ENCODE data around the gene KIAA1549.

DNA sequence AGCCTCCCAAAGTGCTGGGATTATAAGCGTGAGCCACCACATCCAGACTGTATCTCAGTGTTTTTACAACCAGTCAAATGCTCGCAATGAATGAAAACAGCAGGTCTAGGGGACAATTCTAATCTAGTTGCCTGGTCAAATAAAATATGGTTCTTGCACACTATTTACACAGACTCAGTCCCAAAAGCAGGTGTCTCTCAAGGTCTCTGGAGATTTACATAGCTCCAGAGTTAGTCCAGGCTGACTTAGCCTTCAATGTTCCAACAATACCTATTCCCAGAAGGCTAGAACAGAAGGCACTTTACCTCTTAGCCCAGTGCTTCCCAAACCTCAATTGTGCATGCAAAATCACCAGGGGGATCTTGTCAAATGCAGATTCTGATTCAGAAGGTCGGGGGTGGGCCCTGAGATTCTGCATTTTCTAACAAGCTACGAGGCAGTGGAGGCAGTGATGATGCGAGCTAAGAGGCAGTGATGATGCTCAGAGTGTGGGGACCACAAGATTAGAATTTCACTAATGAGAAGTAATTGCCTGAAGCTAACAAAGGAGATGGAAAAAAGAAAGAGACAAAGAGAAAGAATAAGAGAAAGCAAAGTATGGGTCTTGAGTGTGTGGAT lies 6.4 kb downstream of the KIAA1549 start:
- TF ChIP-seq, protein P1, sequence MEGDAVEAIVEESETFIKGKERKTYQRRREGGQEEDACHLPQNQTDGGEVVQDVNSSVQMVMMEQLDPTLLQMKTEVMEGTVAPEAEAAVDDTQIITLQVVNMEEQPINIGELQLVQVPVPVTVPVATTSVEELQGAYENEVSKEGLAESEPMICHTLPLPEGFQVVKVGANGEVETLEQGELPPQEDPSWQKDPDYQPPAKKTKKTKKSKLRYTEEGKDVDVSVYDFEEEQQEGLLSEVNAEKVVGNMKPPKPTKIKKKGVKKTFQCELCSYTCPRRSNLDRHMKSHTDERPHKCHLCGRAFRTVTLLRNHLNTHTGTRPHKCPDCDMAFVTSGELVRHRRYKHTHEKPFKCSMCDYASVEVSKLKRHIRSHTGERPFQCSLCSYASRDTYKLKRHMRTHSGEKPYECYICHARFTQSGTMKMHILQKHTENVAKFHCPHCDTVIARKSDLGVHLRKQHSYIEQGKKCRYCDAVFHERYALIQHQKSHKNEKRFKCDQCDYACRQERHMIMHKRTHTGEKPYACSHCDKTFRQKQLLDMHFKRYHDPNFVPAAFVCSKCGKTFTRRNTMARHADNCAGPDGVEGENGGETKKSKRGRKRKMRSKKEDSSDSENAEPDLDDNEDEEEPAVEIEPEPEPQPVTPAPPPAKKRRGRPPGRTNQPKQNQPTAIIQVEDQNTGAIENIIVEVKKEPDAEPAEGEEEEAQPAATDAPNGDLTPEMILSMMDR (IDR thresholded peaks at IDR 0.05; ENCODE audit: low read depth, low read length): no peak
- TF ChIP-seq EZH2phosphoT487 (IDR thresholded peaks at IDR 0.05; ENCODE audit: low read depth): no peak

All from OCI-LY3 (cell line).